HS-5 (cell line): ENCODE results near the gene CLEC12A.
"Not testable (repeated sequence)": the region's sequence is repeated elsewhere in the genome, so short reads cannot be mapped to it uniquely, and the experiment has no call there.

ENCODE experiments used
- DNase-seq: peaks from one replicate; pipeline ENCODE4 v3.0.0-alpha.2; 2012; ENCODE audit warnings: low read depth

Gene CLEC12A

DNA sequence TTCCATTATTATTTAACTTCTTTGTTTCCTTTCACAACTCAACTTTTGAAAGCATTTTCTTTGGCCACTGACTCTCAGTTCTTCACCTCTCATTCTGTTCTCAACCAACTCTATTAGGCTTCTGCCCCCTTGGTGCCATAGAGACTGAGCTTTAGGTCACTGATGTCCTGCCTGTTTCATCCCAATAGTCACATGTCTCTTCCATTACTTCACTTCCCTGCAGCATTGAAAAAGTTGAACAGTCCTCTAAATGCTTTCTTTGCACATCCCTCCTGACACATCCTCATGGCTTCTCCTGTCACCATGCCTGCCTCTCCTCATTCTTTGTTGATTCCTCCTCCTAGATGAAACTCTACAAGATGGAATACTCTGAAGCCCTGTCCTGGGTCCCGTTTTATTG lies 2.7 kb downstream of the CLEC12A start:
- no peak for DNase-seq

DNA sequence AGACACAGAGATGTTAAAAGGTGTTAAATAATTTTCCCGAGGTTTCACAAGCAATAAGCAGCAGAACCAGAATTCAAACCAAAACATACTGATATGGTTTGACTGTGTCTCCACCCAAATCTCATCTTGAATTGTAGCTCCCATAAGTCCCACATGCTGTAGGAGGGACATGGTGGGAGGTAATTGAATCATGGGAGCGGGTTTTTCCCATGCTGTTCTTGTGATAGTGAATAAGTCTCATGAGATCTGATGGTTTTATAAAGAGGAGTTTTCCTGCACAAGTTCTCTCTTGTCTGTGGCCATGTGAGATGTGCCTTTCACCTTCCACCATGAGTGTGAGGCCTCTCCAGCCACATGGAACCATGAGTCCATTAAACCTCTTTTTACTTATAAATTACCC lies 3.5 kb downstream of the CLEC12A start:
- not testable (repeated sequence) for DNase-seq

DNA sequence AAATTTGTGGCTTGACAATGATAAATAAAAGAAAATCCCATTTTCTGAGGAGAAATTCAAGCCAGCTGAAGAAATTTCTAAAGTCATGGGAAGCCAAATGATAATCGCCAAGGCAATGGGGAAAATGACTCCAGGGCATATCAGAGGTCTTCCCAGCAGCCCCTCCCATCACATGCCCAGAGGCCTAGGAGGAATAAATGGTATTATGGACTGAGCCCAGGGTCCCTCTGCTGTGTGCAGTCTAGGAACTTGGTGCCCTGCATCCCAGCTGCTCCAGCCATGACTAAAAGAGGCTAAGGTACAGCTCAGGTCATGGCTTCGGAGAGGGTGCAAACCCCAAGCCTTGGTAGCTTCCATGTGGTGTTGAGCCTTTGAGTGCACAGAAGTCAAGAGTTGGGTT lies 4.4 kb downstream of the CLEC12A start:
- DNase-seq: no peak

DNA sequence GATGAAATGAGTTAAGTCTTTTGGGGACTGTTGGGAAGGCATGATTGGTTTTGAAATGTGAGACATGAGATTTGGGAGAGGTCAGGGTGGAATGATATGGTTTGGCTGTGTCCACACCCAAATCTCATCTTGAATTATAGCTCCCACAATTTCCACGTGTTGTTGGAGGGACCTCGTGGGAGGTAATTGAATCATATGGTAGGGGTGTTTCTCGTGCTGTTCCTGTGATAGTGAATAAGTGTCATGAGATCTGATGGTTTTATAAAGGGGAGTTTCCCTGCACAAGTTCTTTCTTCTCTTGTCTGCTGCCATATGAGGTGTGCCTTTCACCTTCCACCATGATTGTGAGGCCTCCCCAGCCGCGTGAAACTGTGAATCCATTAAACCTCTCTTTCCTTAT lies 5.4 kb downstream of the CLEC12A start:
- DNase-seq: not testable (repeated sequence)

DNA sequence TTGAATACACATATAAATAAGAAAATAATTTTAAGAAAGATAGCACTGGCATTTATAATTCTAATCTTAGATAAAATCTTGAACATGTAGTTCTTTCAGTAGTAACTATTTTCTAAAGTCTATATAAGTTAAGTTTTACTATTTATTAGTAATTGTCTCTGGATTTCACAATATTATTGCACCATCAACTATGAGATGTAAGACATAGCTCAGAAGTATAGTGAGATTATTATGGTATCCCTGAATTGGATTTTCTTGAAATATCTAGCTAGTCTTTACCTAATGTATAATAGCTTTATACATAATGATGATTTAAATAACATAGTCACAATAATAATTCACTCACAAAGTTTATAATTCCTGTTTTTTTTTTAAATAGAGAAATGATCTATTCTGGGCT lies 6.7 kb downstream of the CLEC12A start:
- no peak for DNase-seq

DNA sequence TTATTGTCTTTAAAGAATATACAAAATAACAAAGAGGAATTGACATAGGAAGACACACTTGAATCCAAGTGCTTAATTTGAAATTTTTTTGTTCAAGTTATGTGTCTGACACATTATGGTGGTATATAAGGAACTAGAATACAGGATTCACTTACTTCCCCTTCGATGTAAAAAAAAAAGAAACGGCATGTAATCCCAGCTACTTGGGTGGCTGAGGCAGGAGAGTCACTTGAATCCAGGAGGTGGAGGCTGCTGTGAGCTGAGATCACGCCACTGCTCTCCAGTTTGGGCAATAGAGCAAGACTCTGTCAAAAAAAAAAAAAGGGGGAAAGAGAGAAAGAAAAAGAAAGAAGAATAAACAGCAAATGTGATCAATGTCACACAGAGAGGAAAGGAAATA lies 8.9 kb downstream of the CLEC12A start:
- DNase-seq: no peak

DNA sequence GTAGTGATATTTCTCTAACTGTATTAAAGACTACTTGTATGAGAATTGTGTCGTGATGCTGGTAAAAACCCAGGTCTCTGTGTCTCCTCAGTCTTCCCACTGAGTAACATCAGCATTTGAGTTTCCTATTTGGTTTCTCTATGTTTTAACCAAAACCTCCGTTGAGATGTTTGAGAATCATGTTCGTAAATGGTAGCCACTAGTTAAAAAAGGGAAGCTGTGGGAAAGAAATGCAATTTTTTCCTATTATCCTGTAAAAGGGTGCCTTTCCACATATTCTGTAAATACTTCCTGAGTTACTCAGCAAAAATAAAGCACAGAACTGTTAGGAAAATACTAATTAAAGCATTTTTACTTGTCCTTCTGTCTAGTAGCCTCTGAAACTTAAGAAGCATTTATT lies 20.7 kb downstream of the CLEC12A start:
- no peak for DNase-seq

DNA sequence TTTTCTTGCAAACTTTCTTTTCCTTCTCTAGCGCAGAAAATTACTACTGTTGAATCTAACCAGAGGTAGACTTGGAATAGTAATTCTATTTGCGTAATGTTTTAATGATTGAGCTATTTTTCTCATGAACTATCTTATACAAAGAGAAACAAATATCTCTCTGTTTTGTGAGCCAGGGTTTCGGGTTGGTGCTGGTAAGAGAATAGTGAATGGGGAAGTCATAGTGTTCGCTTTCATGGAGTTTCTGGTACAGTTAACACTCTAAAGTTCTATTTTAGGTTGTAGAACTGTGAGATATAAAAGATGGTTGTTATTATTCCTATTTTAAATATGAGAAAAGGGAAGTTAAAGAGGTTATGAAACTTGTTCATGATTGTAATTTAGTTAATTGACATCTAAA lies 21.1 kb downstream of the CLEC12A start:
- DNase-seq: no peak

DNA sequence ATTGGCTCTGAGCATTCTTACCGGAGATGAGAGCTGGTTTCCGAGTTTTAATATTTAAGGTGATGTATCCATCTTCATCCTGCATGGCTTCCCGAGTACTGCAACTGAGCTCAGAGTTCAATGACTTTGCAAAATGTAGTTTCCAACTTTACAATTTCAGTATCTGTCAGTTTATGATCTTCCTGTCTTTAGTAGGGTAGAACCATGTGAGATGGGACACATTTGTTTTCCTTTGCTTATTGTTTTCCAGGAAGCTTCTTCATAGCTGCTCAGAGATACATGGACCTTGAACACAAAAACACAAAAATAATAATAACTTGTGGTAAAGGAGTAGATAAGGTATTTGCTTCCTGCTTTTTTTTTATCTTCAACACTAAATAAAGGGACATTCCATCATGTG lies 27.8 kb downstream of the CLEC12A start, which contains the start of gene CLEC1B:
Gene CLEC1B, minus strand, starts transcription at position 106 of the 400 bp plus-strand sequence. Its CDS starts 21 bp downstream, at position 85.
- DNase-seq: no peak

DNA sequence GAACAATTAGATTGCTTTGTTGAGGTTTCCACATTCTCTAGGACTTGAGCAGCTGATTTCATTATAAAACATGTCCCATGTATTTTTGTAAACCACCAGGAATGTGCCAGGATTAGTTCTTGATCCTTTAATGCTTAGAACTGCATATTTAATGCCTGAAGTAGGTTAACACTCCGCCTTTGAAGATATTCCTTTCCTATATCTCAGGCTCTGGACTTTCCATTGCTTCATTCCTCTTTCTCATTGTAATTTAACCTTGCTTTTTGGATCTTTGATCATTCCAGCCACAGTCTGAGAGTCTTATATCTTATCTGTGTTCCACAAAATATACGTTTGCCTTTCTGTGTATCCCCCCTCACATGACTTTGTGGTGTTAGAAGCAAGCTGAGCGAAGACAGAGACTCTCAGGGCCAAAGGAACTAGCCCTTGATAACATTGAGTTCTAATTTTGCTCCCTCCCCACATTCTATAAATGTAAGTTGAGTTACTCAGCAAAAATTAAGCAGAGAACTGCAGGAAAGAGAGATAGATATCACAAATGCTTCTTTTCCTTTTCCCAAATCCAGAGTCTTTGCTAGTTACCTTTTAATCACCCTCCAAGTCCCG lies 30.1 kb downstream of the CLEC12A start:
- DNase-seq: no peak

DNA sequence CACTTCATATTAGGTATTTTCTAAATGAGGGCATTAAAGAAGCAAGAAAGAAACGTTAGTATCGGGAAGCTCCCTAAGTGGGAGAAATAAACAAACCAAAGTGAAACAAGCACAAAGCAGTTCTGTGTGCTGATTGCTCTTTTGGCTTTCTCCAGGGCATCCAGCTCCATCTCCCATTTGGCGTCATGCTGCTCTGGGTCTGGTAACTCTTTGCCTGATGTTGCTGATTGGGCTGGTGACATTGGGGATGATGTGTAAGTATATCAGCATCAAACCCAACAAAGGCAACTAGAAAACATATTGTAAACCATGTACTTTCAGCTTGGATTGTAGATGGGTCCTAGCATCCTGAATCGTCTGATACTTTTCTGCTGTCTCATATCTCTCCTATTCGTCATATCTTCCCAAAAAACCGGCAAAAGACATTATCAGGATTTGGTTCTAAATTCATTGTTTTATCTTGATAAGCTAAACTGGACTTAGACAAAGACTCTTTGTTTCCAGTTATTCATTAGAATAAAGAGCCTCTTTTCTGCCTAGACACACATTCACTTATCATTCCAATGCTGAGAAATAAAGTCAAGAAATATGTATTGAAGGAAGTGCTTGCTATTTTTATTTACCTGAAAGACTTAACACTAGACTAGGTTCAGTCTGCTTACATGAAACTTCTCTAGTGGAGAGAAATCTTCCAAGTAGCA lies 41.6 kb downstream of the CLEC12A start:
- DNase-seq: no peak

DNA sequence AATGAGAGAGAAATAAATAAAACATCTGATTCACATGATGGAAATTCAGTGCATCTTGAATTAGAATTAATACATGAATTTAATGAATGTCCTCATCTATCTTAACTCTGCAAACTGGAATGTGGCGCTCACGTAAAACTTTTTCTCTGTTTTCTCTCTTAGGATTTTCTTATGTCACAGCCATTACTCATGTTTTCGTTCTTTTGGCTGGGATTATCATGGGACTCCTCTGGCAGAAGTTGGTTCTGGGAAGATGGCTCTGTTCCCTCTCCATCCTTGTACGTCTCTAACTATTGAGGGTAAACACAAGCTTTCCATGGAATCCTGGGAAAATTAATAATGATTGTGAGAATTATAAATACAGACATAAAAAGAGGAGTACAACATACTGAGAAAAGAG lies 44.2 kb downstream of the CLEC12A start:
- no peak for DNase-seq

DNA sequence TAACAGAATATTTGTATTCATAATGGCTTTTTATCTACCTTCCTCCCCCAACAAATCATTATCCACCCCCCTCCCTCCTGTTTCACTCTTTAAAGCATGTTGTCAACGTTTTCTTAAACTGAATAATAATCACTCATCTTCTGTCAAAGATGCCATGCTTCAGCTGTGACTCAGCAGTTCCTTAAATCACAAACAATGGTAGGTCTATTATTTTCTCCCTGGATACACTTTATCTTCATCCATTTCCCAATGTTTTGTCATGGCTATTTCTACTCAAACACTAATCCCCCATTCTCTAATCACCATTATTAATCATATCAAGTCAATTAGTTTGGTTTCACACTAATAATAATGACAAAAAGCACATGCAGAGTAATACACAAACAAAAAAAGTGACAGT lies 45.7 kb downstream of the CLEC12A start:
- no peak for DNase-seq

DNA sequence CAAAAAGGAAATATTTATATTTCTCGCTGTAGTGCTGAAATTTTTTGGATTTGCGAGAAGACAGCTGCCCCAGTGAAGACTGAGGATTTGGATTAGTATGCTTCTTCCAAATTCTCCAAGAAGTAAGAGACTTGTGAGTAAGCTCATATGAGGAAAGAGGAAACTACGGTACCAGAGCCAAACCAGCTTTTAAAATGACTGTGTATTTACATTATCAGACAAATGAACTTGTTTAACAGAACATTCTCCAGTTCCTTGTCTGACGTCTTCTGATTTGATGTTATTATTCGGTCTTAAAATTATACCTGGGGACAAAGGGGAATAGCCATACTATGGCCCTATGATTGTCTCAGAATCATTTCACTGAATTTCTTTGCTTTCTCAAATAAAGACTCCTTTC lies 47.2 kb downstream of the CLEC12A start:
- DNase-seq: no peak

DNA sequence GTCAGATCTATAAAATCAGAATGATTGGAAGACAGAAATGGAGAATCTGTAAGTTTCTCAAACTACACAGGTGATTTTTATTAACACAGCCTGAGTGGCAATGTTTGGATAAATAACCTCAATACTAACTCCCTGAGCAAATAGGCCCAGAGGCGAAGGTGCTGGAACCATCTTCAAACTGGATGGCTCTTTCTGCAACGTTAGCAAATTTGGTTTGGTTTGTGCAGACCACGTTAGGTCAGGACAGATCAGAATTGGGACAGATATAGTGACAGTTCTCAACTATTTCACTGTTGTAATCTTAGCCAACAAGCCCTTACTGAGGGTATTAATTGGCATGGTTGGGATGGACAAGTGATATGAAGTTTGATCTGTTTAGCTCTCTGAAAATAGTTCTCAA lies 50.1 kb downstream of the CLEC12A start:
- no peak for DNase-seq

DNA sequence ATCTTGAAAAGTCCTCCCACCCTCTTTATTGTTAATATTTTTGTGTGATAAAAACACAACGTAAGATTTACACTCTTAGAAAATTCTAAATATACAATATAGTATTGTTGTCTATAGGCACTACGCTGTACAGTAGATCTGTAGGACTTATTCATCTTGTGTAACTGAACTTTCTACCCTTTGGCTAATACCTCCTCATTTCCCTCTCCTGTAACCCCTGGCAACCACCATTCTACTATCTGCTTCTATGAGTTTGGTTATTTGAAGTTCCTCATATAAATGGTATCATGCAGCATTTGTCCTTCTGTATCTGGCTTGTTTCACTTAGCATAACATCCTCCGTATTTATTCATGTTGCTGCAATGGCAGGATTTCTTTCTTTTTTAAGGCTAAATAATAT lies 54.0 kb downstream of the CLEC12A start:
- DNase-seq: no peak

DNA sequence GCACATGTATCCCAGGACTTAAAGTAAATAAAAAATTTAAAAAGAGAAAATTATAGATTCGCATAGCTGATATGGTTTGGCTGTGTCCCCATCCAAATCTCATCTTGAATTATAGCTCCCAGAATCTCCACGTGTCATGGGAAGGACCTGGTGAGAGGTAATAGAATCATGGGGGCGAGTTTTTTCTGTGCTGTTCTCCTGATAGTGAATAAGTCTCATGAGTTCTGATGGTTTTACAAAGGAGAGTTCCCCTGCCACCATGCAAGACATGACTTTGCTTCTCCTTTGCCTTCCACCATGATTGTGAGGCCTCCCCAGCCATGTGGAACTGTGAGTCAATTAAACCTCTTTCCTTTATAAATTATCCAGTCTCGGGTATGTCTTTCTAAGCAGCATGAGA lies 55.5 kb downstream of the CLEC12A start:
- not testable (repeated sequence) for DNase-seq

DNA sequence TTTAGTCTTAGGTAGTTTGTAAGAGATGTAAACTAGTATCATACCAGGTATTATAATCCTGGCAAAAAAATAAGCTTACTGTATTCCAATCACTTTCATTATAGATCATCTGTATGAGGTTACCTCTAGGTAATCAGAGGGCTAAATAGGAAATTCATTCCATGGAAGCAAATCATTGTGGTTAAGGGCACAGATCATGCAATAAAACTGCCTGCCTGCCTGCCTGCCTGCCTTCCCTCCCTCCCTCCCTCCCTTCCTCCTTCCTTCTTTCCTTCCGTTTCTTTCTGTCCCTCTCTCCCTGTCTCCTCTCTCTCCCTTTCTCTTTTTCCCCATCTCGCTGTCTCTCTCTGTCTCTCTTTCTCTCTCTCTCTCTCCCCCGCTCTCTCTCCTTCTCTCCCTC lies 56.1 kb downstream of the CLEC12A start:
- peak; percentile 37 for DNase-seq

DNA sequence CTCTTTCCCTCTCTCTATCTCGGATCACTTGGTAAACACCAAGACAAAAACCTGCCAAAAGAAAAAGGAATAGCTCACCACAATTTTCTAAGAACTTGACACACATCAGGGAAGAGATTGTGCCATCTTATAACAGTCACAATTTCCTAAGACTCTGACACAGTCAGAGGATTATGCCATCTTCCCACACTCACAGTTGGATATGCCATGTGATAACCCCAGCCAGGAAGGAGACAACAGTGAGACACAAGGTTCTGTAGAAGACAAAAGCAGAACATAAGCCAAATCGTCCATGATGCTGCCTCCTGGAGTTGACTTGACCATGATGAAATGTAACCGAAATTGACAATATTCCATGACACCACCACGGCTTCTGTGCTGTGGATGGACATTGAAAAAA lies 56.5 kb downstream of the CLEC12A start:
- peak; percentile 67 for DNase-seq

DNA sequence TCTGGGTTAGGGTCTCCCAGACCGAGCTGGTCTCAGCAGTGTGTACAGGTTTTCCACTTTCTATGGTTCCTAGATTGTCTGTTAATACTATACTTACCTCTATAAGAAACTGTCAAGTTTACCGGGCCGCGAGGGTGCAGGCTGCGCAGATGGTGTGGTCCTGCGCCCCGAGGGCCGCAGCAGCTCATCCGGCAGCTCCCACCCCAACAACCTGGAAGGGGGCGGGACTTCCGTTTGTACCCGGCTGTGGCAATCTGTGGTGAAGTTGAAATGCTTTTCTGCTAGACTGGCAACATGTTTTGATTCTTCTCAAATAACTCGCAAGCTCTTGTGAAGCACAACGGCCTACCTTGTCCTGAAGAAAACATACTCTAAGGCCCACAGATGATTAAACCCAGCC lies 59.2 kb downstream of the CLEC12A start, which contains the start of gene CLEC9A:
Gene CLEC9A, plus strand, starts transcription at position 237 of the 400 bp plus-strand sequence. CDS start 22,006 bp downstream, outside the sequence.
- no peak for DNase-seq

DNA sequence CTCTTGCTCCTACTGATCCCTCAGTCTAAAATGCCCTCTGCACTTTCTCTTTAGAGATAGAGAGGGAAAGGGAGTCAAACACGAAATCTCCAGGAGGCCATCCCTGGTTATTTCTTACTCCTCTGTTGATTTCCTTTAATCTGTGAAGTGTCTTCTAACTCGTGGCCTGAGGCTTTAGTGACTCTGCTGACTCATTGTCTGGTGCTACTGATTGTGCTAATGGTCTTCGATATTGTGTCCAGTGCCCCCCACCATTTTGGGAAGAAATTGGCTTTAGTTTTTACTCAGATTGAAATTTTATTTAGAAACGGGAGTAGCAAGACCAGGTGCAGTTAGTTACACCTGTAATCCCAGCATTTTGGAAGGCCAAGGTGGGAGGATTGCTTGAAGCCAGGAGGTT lies 60.1 kb downstream of the CLEC12A start:
- DNase-seq: peak; percentile 31

DNA sequence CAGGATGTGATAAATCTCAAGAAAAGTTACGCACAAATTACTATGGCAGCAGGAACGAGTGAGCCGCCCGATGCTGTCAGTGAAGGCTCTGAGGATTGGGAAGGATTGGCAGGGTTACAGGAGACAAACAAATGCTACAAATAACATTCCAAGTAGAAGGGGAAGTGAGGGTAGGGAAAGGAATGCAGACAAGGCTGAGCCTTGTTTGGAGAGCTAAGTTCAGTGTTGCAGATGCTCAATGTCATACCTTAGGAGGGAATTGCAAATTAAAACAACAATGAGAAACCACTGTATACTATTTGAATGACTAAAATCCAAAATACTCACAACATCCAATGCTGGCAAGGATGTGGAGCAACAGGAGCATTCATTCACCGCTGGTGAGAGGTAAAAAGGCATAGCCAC lies 60.6 kb downstream of the CLEC12A start:
- DNase-seq: peak; percentile 97

DNA sequence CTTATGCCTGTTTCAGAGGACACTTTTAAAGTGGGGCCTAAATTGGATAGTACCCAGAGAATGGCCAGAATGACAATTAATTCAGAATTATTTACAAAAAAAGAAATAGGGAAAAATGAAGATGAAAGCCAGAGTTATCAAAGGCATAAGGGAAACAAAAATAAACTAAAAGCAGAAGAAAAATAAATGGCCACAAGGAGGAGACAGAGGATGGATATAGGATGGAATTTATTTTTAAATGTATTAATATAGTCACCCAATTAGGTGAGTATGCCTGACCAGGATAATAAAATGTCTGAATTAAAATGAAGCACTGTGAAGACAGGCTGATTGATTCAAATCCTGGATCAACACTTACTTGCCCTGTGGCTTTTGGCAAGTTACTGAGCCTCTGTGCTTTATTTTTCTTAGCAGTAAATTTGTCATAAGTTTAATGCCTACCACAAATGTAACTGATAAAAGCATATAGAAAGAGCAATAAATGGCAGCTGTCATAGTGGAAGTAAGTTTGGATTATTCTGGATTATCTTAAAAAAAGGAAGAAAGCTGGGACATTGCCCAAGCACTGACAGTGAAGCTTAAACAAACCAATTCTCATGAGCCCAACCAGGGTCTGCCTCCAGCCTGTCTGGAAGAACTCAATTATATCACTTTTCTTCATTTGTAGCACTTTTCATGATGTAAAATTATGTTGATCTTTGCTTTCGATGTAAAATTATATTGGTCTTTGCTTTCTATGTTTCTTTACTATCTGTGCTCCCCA lies 62.8 kb downstream of the CLEC12A start:
- DNase-seq: no peak
